HepG2 (cell line): Measurements from ENCODE around the gene HELLS. TPM values are rescaled to one million over a fixed set of nuclear protein-coding genes. Genes with fewer than 3 reads are reported as not detected.
"Not testable (repeated sequence)": the region's sequence is repeated elsewhere in the genome, so short reads cannot be mapped to it uniquely, and the experiment has no call there.

Experiments used
- ATAC-seq: fragments of 200-7000 bp; cut with Tn5 transposase; 3 replicates; pipeline ENCODE4 v1.9.1; 2020; ENCODE audit warnings: mild to moderate bottlenecking, moderate library complexity
- BruUV-seq: library from RNA; stranded (reverse); fragments of 400-500 nt; replicated peaks from 2 replicates; lab custom pipeline; 2021; lab: Mats Ljungman, UMichigan
- CTCF ChIA-PET: fragments of 300-600 bp; formaldehyde crosslinking; extraction: SDS; loops from one replicate; lab custom pipeline; 2021; ENCODE audit warnings: low total read pairs, inconsistent platforms, low intra/inter-chr PET ratio; lab: Yijun Ruan, JAX
- POLR2A ChIA-PET: fragments of 350-600 bp; sonication (Branson Sonifier 250); formaldehyde crosslinking; loops from one replicate; lab custom pipeline; 2020; ENCODE audit warnings: antibody characterized with exemption, inconsistent platforms; lab: Yijun Ruan, JAX
- DNase-seq: peaks from one replicate; pipeline ENCODE4 v3.0.0-alpha.2; 2015; ENCODE audit warnings: low spot score
- FAIRE-seq: peaks from 3 replicates; lab custom pipeline; 2011; peaks lifted over from hg19 to GRCh38; lab: Jason Lieb, UNC
- H2AFZ ChIP-seq: one replicate; pipeline ENCODE4 v1.6.1; 2011; ENCODE audit warnings: low read length, inconsistent platforms
- H3K27ac ChIP-seq: fragments of 300-600 bp; 3 replicates; pipeline ENCODE4 v1.8.0; 2011; ENCODE audit warnings: mixed run types, mild to moderate bottlenecking, mixed read lengths, low read length, inconsistent platforms; ENCODE audit not compliant: insufficient read depth; ENCODE audit errors: extremely low read length
- H3K27me3 ChIP-seq, 2 experiments: fragments of 200-600 bp in 1 of 2; 2 replicates in 1 of 2; 3 replicates in 1 of 2; pipeline versions ENCODE4 v1.6.0 to v1.8.0; 2011; ENCODE audit warnings: low read length in 2 of 2, mild to moderate bottlenecking in 2 of 2, moderate library complexity in 2 of 2, inconsistent platforms in 1 of 2; ENCODE audit not compliant: insufficient read depth in 2 of 2, control insufficient read depth in 1 of 2
- H3K36me3 ChIP-seq, 2 experiments: fragments of 200-600 bp in 1 of 2; replicated peaks in 1 of 2; 2 replicates in 1 of 2; 3 replicates in 1 of 2; pipeline versions ENCODE4 v1.5.1 to v1.8.0; 2011; ENCODE audit warnings: low read length in 2 of 2, inconsistent platforms in 1 of 2; ENCODE audit not compliant: insufficient read depth in 2 of 2, control insufficient read depth in 1 of 2
- H3K4me1 ChIP-seq: 2 replicates; pipeline ENCODE4 v1.5.1; 2012; ENCODE audit warnings: low read length, inconsistent platforms; ENCODE audit not compliant: insufficient read depth
- H3K4me2 ChIP-seq: 2 replicates; pipeline ENCODE4 v1.6.0; 2011; ENCODE audit warnings: low read depth, low read length, inconsistent platforms
- H3K4me3 ChIP-seq, 3 experiments: fragments of 200-600 bp in 1 of 3; sonication (generic), shearing (Covaris generic) in 1 of 3; replicated peaks in 1 of 3; 2 replicates each; pipeline ENCODE4 v1.5.1; 2011 to 2016; ENCODE audit warnings: low read length in 3 of 3, inconsistent platforms in 2 of 3, low read depth in 2 of 3, mild to moderate bottlenecking in 2 of 3, control low read depth in 1 of 3, mixed read lengths in 1 of 3; ENCODE audit not compliant: insufficient read depth in 1 of 3
- H3K79me2 ChIP-seq: one replicate; pipeline ENCODE4 v1.6.1; 2011; ENCODE audit warnings: low read length, inconsistent platforms; ENCODE audit not compliant: insufficient read depth
- H3K9ac ChIP-seq: 2 replicates; pipeline ENCODE4 v1.6.0; 2011; ENCODE audit warnings: mild to moderate bottlenecking, low read depth, low read length, inconsistent platforms; ENCODE audit not compliant: insufficient read depth
- H3K9me3 ChIP-seq: 2 replicates; pipeline ENCODE4 v1.5.1; 2012; ENCODE audit warnings: mild to moderate bottlenecking, low read length
- H4K20me1 ChIP-seq: 2 replicates; pipeline ENCODE4 v1.6.0; 2011; ENCODE audit warnings: inconsistent platforms, mild to moderate bottlenecking, low read length, moderate library complexity; ENCODE audit not compliant: insufficient read depth
- PHB2 ChIP-seq: fragments of 450-650 bp; IDR thresholded peaks from 2 replicates; pipeline ENCODE4 v1.6.1; 2018; ENCODE audit not compliant: partially characterized antibody
- SUZ12 ChIP-seq: fragments of 150-350 bp; IDR thresholded peaks from 2 replicates; pipeline ENCODE4 v1.6.1; 2014; ENCODE audit warnings: low read depth, low read length
- ZNF709 ChIP-seq: sonication (generic); formaldehyde crosslinking; IDR thresholded peaks from 2 replicates; pipeline ENCODE4 v1.5.0; 2020; ENCODE audit warnings: mild to moderate bottlenecking, missing genetic modification reagents
- WGBS: methylation state at CpG from one replicate; pipeline ENCODE4 v1.1.6; 2017; ENCODE audit warnings: low lambda C conversion rate; 5-methylcytosine and 5-hydroxymethylcytosine counted together
- in situ Hi-C: cut with HindIII; loops from 2 replicates; pipeline ENCODE4 v1.10.0; 2017; ENCODE audit warnings: low pct_unique_long_range_greater_than_20kb; ENCODE audit not compliant: extremely low pct_ligation_motif_present
- intact Hi-C: fragments of 100-400 bp; cut with micrococcal nuclease; formaldehyde crosslinking; loops from one replicate; pipeline ENCODE4 v1.10.0; 2022; ENCODE audit not compliant: unreplicated experiment
- polyA plus RNA-seq, 8 experiments: library from polyadenylated mRNA; depleted of rRNA in 3 of 8; stranded (reverse) in 7 of 8; unstranded in 1 of 8; fragments of >200 nt; fragmentation: Illumina TruSeq in 4 of 8; extraction: Trizol in 4 of 8; gene quantifications; 2 replicates each; pipeline versions ENCODE4 v1.2.1 to v1.2.3, GENCODE V29; 2011 to 2016; ENCODE audit warnings: low read depth in 4 of 8, missing spikeins in 1 of 8, mixed read lengths in 1 of 8; ENCODE audit not compliant: insufficient read depth in 1 of 8
- total RNA-seq, 5 experiments: library from RNA; depleted of rRNA; stranded (reverse); fragments of >200 nt; fragmentation: Illumina TruSeq; extraction: Trizol; gene quantifications; 2 replicates each; pipeline ENCODE4 v1.2.3, GENCODE V29; 2016; ENCODE audit warnings: low read depth in 1 of 5
- TF ChIP-seq, protein P1 (sequence below): sonication (generic); formaldehyde crosslinking; IDR thresholded peaks from 2 replicates; pipeline ENCODE4 v1.8.1; 2022; ENCODE audit warnings: low read depth, mild to moderate bottlenecking, missing genetic modification reagents

Gene HELLS
- total and polyA plus RNA-seq, 2 of the 13 experiments (the other 11 are each of a cell fraction or from before 2014, with no cell fraction given) = 22.6 to 84.6 TPM

DNA sequence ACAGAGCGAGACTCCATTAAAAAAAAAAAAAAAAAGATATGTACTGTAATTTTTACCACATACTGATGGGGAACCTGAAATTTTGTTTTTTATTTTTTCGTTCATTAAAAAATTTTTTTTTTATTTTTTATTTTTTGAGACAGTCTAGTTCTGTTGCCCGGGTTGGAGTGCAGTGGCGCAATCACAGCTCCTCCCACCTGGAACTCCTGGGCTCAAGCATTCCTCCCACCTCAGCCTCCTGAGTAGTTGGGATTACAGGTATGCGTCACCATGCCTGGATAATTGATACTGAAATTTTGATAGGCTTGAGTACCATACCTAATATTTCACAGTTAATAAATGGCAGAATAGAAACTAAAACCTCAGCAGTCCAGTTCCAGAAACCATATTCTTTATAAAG is 20.9 kb upstream of the HELLS start:
- ATAC-seq (no peak), DNase-seq (no peak)
- in situ Hi-C loops (no loop called here), intact Hi-C loops (no loop called here)
- Histone ChIP-seq H3K79me2 (no peaks in the 10 kb centered on the region), H3K36me3 (0 out of 5 replicates have a peak, but pooled peaks cover 0 to 3% of the 10 kb centered on the region in 2 experiments), H3K4me1 (0 out of 2 replicates have a peak, but pooled peaks cover under 1% of the 10 kb centered on the region), H3K27ac (no peak overlapping the region), H4K20me1 (no peaks in the 10 kb centered on the region), H3K4me3 (no peak overlapping the region), H3K27me3 (no peaks in the 10 kb centered on the region), H3K9ac (no peak overlapping the region), H3K9me3 (no peaks in the 10 kb centered on the region), H2AFZ (no peak overlapping the region)
- POLR2A ChIA-PET = no interaction called here
- WGBS = 95% methylated on average over 5 of the region's 5 CpGs
- BruUV-seq = no TSS peak
- no peak for TF ChIP-seq PHB2
- TF ChIP-seq SUZ12 = no peak
- TF ChIP-seq, protein P1, sequence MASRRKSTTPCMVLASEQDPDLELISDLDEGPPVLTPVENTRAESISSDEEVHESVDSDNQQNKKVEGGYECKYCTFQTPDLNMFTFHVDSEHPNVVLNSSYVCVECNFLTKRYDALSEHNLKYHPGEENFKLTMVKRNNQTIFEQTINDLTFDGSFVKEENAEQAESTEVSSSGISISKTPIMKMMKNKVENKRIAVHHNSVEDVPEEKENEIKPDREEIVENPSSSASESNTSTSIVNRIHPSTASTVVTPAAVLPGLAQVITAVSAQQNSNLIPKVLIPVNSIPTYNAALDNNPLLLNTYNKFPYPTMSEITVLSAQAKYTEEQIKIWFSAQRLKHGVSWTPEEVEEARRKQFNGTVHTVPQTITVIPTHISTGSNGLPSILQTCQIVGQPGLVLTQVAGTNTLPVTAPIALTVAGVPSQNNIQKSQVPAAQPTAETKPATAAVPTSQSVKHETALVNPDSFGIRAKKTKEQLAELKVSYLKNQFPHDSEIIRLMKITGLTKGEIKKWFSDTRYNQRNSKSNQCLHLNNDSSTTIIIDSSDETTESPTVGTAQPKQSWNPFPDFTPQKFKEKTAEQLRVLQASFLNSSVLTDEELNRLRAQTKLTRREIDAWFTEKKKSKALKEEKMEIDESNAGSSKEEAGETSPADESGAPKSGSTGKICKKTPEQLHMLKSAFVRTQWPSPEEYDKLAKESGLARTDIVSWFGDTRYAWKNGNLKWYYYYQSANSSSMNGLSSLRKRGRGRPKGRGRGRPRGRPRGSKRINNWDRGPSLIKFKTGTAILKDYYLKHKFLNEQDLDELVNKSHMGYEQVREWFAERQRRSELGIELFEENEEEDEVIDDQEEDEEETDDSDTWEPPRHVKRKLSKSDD (CRISPR knock-in tag) = no peak
- no peak for TF ChIP-seq ZNF709 (CRISPR knock-in tag)
- TF ChIP-seq, all 625 proteins: peak for 0
- CTCF ChIA-PET = no interaction called here
- no peak overlapping the region for H3K4me2 ChIP-seq
- FAIRE-seq = no peak

DNA sequence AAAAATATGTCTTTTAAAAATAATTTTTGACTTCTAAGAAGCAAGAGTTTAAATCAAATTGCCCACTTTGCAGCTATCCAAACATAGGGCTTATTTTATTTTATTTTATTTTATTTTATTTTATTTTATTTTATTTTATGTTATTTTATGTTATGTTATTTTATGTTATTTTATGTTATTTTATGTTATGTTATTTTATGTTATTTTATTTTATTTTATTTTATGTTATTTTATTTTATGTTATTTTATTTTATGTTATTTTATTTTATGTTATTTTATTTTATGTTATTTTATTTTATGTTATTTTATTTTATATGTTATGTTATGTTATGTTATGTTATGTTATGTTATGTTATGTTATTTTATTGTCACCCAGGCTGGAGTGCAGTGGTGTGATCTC is 14.0 kb upstream of the HELLS start:
- CTCF ChIA-PET, POLR2A ChIA-PET, H3K79me2 ChIP-seq, FAIRE-seq, intact Hi-C loops, H3K27ac ChIP-seq, in situ Hi-C loops, H3K4me3 ChIP-seq, H3K27me3 ChIP-seq, H3K4me2 ChIP-seq, H3K9me3 ChIP-seq, H3K9ac ChIP-seq, H3K36me3 ChIP-seq, ATAC-seq, H3K4me1 ChIP-seq, DNase-seq, H4K20me1 ChIP-seq, BruUV-seq, H2AFZ ChIP-seq: not testable (repeated sequence)
